ENCODE results near the gene RBMS2.

Gene RBMS2

GRCh38 chr12:56510786-56511185 is 10.8 kb upstream of the RBMS2 start:
- in situ Hi-C loops (cut with HindIII; ENCODE audit: low sequenced_read_pairs): loop anchor here (25.0 kb wide), 1 partner anchor 102 kb away; no protein-coding TSS in a partner anchor

- in situ Hi-C loops (cut with HindIII; ENCODE audit: low sequenced_read_pairs): loop anchor here (25.0 kb wide), 1 partner anchor 98 kb away; no protein-coding TSS in a partner anchor
Observed at GRCh38 chr12:56514014-56514318, 7.7 kb upstream of the RBMS2 start.

GRCh38 chr12:56517854-56518253 is 3.8 kb upstream of the RBMS2 start:
- in situ Hi-C loops (cut with HindIII; ENCODE audit: low sequenced_read_pairs): loop anchor here (25.0 kb wide), 1 partner anchor 94 kb away; no protein-coding TSS in a partner anchor

- in situ Hi-C loops (cut with HindIII; ENCODE audit: low sequenced_read_pairs): loop anchor here (25.0 kb wide), 1 partner anchor 94 kb away; no protein-coding TSS in a partner anchor
Observed at GRCh38 chr12:56518570-56518969, 3.0 kb upstream of the RBMS2 start.

GRCh38 chr12:56520048-56520447 is 1.6 kb upstream of the RBMS2 start:
- in situ Hi-C loops (cut with HindIII; ENCODE audit: low sequenced_read_pairs): loop anchor here (25.0 kb wide), 1 partner anchor 92 kb away; no protein-coding TSS in a partner anchor

- in situ Hi-C loops (cut with HindIII; ENCODE audit: low sequenced_read_pairs): loop anchor here (25.0 kb wide), 1 partner anchor 92 kb away; no protein-coding TSS in a partner anchor
Observed at GRCh38 chr12:56520506-56520905, 1.1 kb upstream of the RBMS2 start.

- in situ Hi-C loops (cut with HindIII; ENCODE audit: low sequenced_read_pairs): loop anchor here (25.0 kb wide), 1 partner anchor 91 kb away; no protein-coding TSS in a partner anchor
Observed at GRCh38 chr12:56521209-56521589, 421 bp upstream of the RBMS2 start.

- in situ Hi-C loops (cut with HindIII; ENCODE audit: low sequenced_read_pairs): loop anchor here (25.0 kb wide), 1 partner anchor 90 kb away; no protein-coding TSS in a partner anchor
Observed at GRCh38 chr12:56522411-56523193, 982 bp downstream of the RBMS2 start.

GRCh38 chr12:56528846-56529245 is 7.2 kb downstream of the RBMS2 start:
- in situ Hi-C loops (cut with HindIII; ENCODE audit: low sequenced_read_pairs): no loop called here

GRCh38 chr12:56529656-56530055 is 8.0 kb downstream of the RBMS2 start:
- in situ Hi-C loops (cut with HindIII; ENCODE audit: low sequenced_read_pairs): no loop called here

GRCh38 chr12:56530390-56531055 is 8.9 kb downstream of the RBMS2 start:
- in situ Hi-C loops (cut with HindIII; ENCODE audit: low sequenced_read_pairs): no loop called here

- in situ Hi-C loops (cut with HindIII; ENCODE audit: low sequenced_read_pairs): no loop called here
Observed at GRCh38 chr12:56537546-56537945, 15.9 kb downstream of the RBMS2 start.

- in situ Hi-C loops (cut with HindIII; ENCODE audit: low sequenced_read_pairs): no loop called here
Observed at GRCh38 chr12:56541631-56542030, 20.0 kb downstream of the RBMS2 start.

GRCh38 chr12:56542164-56542563 is 20.5 kb downstream of the RBMS2 start:
- in situ Hi-C loops (cut with HindIII; ENCODE audit: low sequenced_read_pairs): no loop called here

GRCh38 chr12:56545023-56545604 is 23.5 kb downstream of the RBMS2 start:
- in situ Hi-C loops (cut with HindIII; ENCODE audit: low sequenced_read_pairs): no loop called here

- in situ Hi-C loops (cut with HindIII; ENCODE audit: low sequenced_read_pairs): no loop called here
Observed at GRCh38 chr12:56546680-56547079, 25.1 kb downstream of the RBMS2 start.

- in situ Hi-C loops (cut with HindIII; ENCODE audit: low sequenced_read_pairs): no loop called here
Observed at GRCh38 chr12:56551070-56551469, 29.4 kb downstream of the RBMS2 start.

GRCh38 chr12:56565510-56566101 is 44.0 kb downstream of the RBMS2 start:
- in situ Hi-C loops (cut with HindIII; ENCODE audit: low sequenced_read_pairs): loop anchor here (5.0 kb wide), 1 partner anchor 57 kb away; no protein-coding TSS in a partner anchor

- in situ Hi-C loops (cut with HindIII; ENCODE audit: low sequenced_read_pairs): loop anchor here (5.0 kb wide), 1 partner anchor 54 kb away; no protein-coding TSS in a partner anchor
Observed at GRCh38 chr12:56568146-56568545, 46.5 kb downstream of the RBMS2 start.

- in situ Hi-C loops (cut with HindIII; ENCODE audit: low sequenced_read_pairs): no loop called here
Observed at GRCh38 chr12:56571121-56571520, 49.5 kb downstream of the RBMS2 start.

- in situ Hi-C loops (cut with HindIII; ENCODE audit: low sequenced_read_pairs): no loop called here
Observed at GRCh38 chr12:56572288-56572687, 50.7 kb downstream of the RBMS2 start.

Measured in DLD1 (cell line).